HepG2 (cell line): ENCODE data around the gene CCNH. TPM values are rescaled to one million over a fixed set of nuclear protein-coding genes. Genes with fewer than 3 reads are reported as not detected.

Experiments used
- ATAC-seq: fragments of 200-7000 bp; cut with Tn5 transposase; 3 replicates; pipeline ENCODE4 v1.9.1; 2020; ENCODE audit warnings: mild to moderate bottlenecking, moderate library complexity
- BruUV-seq: library from RNA; stranded (reverse); fragments of 400-500 nt; replicated peaks from 2 replicates; lab custom pipeline; 2021; lab: Mats Ljungman, UMichigan
- CTCF ChIA-PET: fragments of 300-600 bp; formaldehyde crosslinking; extraction: SDS; loops from one replicate; lab custom pipeline; 2021; ENCODE audit warnings: low total read pairs, inconsistent platforms, low intra/inter-chr PET ratio; lab: Yijun Ruan, JAX
- POLR2A ChIA-PET: fragments of 350-600 bp; sonication (Branson Sonifier 250); formaldehyde crosslinking; loops from one replicate; lab custom pipeline; 2020; ENCODE audit warnings: antibody characterized with exemption, inconsistent platforms; lab: Yijun Ruan, JAX
- DNase-seq: peaks from one replicate; pipeline ENCODE4 v3.0.0-alpha.2; 2015; ENCODE audit warnings: low spot score
- FAIRE-seq: peaks from 3 replicates; lab custom pipeline; 2011; peaks lifted over from hg19 to GRCh38; lab: Jason Lieb, UNC
- H2AFZ ChIP-seq: one replicate; pipeline ENCODE4 v1.6.1; 2011; ENCODE audit warnings: low read length, inconsistent platforms
- H3K27ac ChIP-seq: fragments of 300-600 bp; 3 replicates; pipeline ENCODE4 v1.8.0; 2011; ENCODE audit warnings: mixed run types, mild to moderate bottlenecking, mixed read lengths, low read length, inconsistent platforms; ENCODE audit not compliant: insufficient read depth; ENCODE audit errors: extremely low read length
- H3K27me3 ChIP-seq, 2 experiments: fragments of 200-600 bp in 1 of 2; 2 replicates in 1 of 2; 3 replicates in 1 of 2; pipeline versions ENCODE4 v1.6.0 to v1.8.0; 2011; ENCODE audit warnings: low read length in 2 of 2, mild to moderate bottlenecking in 2 of 2, moderate library complexity in 2 of 2, inconsistent platforms in 1 of 2; ENCODE audit not compliant: insufficient read depth in 2 of 2, control insufficient read depth in 1 of 2
- H3K36me3 ChIP-seq, 2 experiments: fragments of 200-600 bp in 1 of 2; replicated peaks in 1 of 2; 2 replicates in 1 of 2; 3 replicates in 1 of 2; pipeline versions ENCODE4 v1.5.1 to v1.8.0; 2011; ENCODE audit warnings: low read length in 2 of 2, inconsistent platforms in 1 of 2; ENCODE audit not compliant: insufficient read depth in 2 of 2, control insufficient read depth in 1 of 2
- H3K4me1 ChIP-seq: 2 replicates; pipeline ENCODE4 v1.5.1; 2012; ENCODE audit warnings: low read length, inconsistent platforms; ENCODE audit not compliant: insufficient read depth
- H3K4me2 ChIP-seq: 2 replicates; pipeline ENCODE4 v1.6.0; 2011; ENCODE audit warnings: low read depth, low read length, inconsistent platforms
- H3K4me3 ChIP-seq, 3 experiments: fragments of 200-600 bp in 1 of 3; sonication (generic), shearing (Covaris generic) in 1 of 3; replicated peaks in 1 of 3; 2 replicates each; pipeline ENCODE4 v1.5.1; 2011 to 2016; ENCODE audit warnings: low read length in 3 of 3, inconsistent platforms in 2 of 3, low read depth in 2 of 3, mild to moderate bottlenecking in 2 of 3, control low read depth in 1 of 3, mixed read lengths in 1 of 3; ENCODE audit not compliant: insufficient read depth in 1 of 3
- H3K79me2 ChIP-seq: one replicate; pipeline ENCODE4 v1.6.1; 2011; ENCODE audit warnings: low read length, inconsistent platforms; ENCODE audit not compliant: insufficient read depth
- H3K9ac ChIP-seq: 2 replicates; pipeline ENCODE4 v1.6.0; 2011; ENCODE audit warnings: mild to moderate bottlenecking, low read depth, low read length, inconsistent platforms; ENCODE audit not compliant: insufficient read depth
- H3K9me3 ChIP-seq: 2 replicates; pipeline ENCODE4 v1.5.1; 2012; ENCODE audit warnings: mild to moderate bottlenecking, low read length
- H4K20me1 ChIP-seq: 2 replicates; pipeline ENCODE4 v1.6.0; 2011; ENCODE audit warnings: inconsistent platforms, mild to moderate bottlenecking, low read length, moderate library complexity; ENCODE audit not compliant: insufficient read depth
- AHDC1 ChIP-seq: sonication (generic); formaldehyde crosslinking; IDR thresholded peaks from 2 replicates; pipeline ENCODE4 v1.5.1; 2020; ENCODE audit warnings: mild to moderate bottlenecking, missing genetic modification reagents, borderline replicate concordance
- GTF3A ChIP-seq: sonication (generic); formaldehyde crosslinking; conservative IDR thresholded peaks from 2 replicates; pipeline ENCODE4 v1.4.0; 2020; ENCODE audit warnings: mild to moderate bottlenecking, missing genetic modification reagents
- PRDM10 ChIP-seq: sonication (generic); formaldehyde crosslinking; IDR thresholded peaks from 2 replicates; pipeline ENCODE4 v1.4.0; 2020; ENCODE audit warnings: low read depth, missing genetic modification reagents
- TCF7 ChIP-seq: sonication (generic); IDR thresholded peaks from 2 replicates; pipeline ENCODE4 v1.6.1; 2016; ENCODE audit warnings: antibody characterized with exemption, low read depth
- ZBTB7B ChIP-seq: sonication (generic); formaldehyde crosslinking; IDR thresholded peaks from 2 replicates; pipeline ENCODE4 v1.4.0; 2020; ENCODE audit warnings: missing genetic modification reagents
- WGBS: methylation state at CpG from one replicate; pipeline ENCODE4 v1.1.6; 2017; ENCODE audit warnings: low lambda C conversion rate; 5-methylcytosine and 5-hydroxymethylcytosine counted together
- in situ Hi-C: cut with HindIII; loops from 2 replicates; pipeline ENCODE4 v1.10.0; 2017; ENCODE audit warnings: low pct_unique_long_range_greater_than_20kb; ENCODE audit not compliant: extremely low pct_ligation_motif_present
- intact Hi-C: fragments of 100-400 bp; cut with micrococcal nuclease; formaldehyde crosslinking; loops from one replicate; pipeline ENCODE4 v1.10.0; 2022; ENCODE audit not compliant: unreplicated experiment
- polyA plus RNA-seq, 8 experiments: library from polyadenylated mRNA; depleted of rRNA in 3 of 8; stranded (reverse) in 7 of 8; unstranded in 1 of 8; fragments of >200 nt; fragmentation: Illumina TruSeq in 4 of 8; extraction: Trizol in 4 of 8; gene quantifications; 2 replicates each; pipeline versions ENCODE4 v1.2.1 to v1.2.3, GENCODE V29; 2011 to 2016; ENCODE audit warnings: low read depth in 4 of 8, missing spikeins in 1 of 8, mixed read lengths in 1 of 8; ENCODE audit not compliant: insufficient read depth in 1 of 8
- total RNA-seq, 5 experiments: library from RNA; depleted of rRNA; stranded (reverse); fragments of >200 nt; fragmentation: Illumina TruSeq; extraction: Trizol; gene quantifications; 2 replicates each; pipeline ENCODE4 v1.2.3, GENCODE V29; 2016; ENCODE audit warnings: low read depth in 1 of 5
- TF ChIP-seq, protein P1 (sequence below): fragments of 450-650 bp; IDR thresholded peaks from 2 replicates; pipeline ENCODE4 v1.6.1; 2016

Gene CCNH
- total and polyA plus RNA-seq, 2 of the 13 experiments (the other 11 are each of a cell fraction or from before 2014, with no cell fraction given), result 42.5 to 94.3 TPM

DNA sequence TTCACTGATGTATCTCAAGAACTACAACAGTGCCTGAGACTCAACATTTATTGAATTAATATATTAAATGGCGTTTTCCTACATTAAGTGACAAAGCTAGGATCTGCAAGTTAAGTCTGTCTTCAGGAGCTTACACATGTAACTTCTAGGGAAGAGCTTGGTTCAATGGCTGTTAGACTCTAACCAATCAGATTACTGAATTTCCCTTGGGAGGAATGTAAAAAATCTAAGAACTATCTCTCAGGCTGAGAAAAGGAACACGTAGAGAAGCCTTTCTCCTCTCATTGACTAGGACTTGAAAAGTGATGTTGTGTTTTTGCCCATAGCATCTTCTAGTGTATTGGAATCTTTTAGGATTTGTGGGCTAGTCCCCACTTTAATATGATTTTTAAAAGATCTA lies 53.6 kb downstream of the CCNH start:
- ChIA-PET POLR2A (no interaction called here), CTCF (no interaction called here)
- Histone ChIP-seq H3K27me3 (no peaks in the 10 kb centered on the region; a peak in 1 of 5 replicates), H2AFZ (no peak overlapping the region), H3K4me2 (no peak overlapping the region), H3K4me1 (no peaks in the 10 kb centered on the region), H3K4me3 (no peak overlapping the region), H3K36me3 (peaks cover 0 to 13% of the 10 kb centered on the region in 2 experiments; a peak in 3 of 5 replicates), H3K9ac (no peak overlapping the region), H3K9me3 (no peaks in the 10 kb centered on the region), H4K20me1 (no peaks in the 10 kb centered on the region), H3K27ac (no peak overlapping the region), H3K79me2 (no peaks in the 10 kb centered on the region)
- 99% methylated on average over 2 of the region's 2 CpGs for WGBS
- in situ Hi-C loops, result no loop called here
- intact Hi-C loops, result no loop called here
- no TSS peak for BruUV-seq
- no peak for TF ChIP-seq GTF3A (CRISPR knock-in tag)
- DNase-seq, result no peak
- ATAC-seq, result no peak
- no peak for FAIRE-seq

GRCh38 chr5:87354496-87354895 lies 58.2 kb downstream of the CCNH start:
- DNase-seq (no peak), ATAC-seq (no peak), FAIRE-seq (no peak)
- Histone ChIP-seq H3K4me3 (no peak overlapping the region), H3K27ac (no peak overlapping the region), H3K4me2 (no peak overlapping the region), H3K36me3 (peaks cover 0 to 10% of the 10 kb centered on the region in 2 experiments; a peak in 3 of 5 replicates), H3K9me3 (no peaks in the 10 kb centered on the region), H2AFZ (no peak overlapping the region), H3K4me1 (no peaks in the 10 kb centered on the region), H3K27me3 (no peaks in the 10 kb centered on the region; a peak in 1 of 5 replicates), H3K9ac (no peak overlapping the region), H4K20me1 (no peaks in the 10 kb centered on the region), H3K79me2 (no peaks in the 10 kb centered on the region)
- CTCF ChIA-PET, result no interaction called here
- intact Hi-C loops, result no loop called here
- in situ Hi-C loops, result no loop called here
- BruUV-seq, result no TSS peak
- 100% methylated on average over 1 of the region's 1 CpG for WGBS
- POLR2A ChIA-PET, result no interaction called here
- TF ChIP-seq AHDC1 (no peak), PRDM10 (CRISPR knock-in tag) (no peak), ZBTB7B (CRISPR knock-in tag) (no peak), TCF7 (no peak)
- TF ChIP-seq, protein P1, sequence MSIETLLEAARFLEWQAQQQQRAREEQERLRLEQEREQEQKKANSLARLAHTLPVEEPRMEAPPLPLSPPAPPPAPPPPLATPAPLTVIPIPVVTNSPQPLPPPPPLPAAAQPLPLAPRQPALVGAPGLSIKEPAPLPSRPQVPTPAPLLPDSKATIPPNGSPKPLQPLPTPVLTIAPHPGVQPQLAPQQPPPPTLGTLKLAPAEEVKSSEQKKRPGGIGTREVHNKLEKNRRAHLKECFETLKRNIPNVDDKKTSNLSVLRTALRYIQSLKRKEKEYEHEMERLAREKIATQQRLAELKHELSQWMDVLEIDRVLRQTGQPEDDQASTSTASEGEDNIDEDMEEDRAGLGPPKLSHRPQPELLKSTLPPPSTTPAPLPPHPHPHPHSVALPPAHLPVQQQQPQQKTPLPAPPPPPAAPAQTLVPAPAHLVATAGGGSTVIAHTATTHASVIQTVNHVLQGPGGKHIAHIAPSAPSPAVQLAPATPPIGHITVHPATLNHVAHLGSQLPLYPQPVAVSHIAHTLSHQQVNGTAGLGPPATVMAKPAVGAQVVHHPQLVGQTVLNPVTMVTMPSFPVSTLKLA, result no peak
